ENCODE results near the gene ASCC1. TPM values are rescaled to one million over a fixed set of nuclear protein-coding genes. Genes with fewer than 3 reads are reported as not detected.

Gene ASCC1
- total and polyA plus RNA-seq, 2 experiments from 2014 or later = 13.7 to 37.2 TPM

- no peaks in the 10 kb centered on the region for H3K27me3 ChIP-seq (ENCODE audit: insufficient read depth)
- DNase-seq (ENCODE audit: low spot score) = peak; percentile 69
- H2AFZ ChIP-seq = peak overlapping the region; percentile 21; the same call in 1 of the 2 replicates
Observed at GRCh38 chr10:72049969-72050781, 165.9 kb downstream of the ASCC1 start.

More at GRCh38 chr10:72049969-72050781, 165.9 kb downstream of the ASCC1 start:
- Mint-ChIP-seq H3K36me3 (ENCODE audit: low read depth) (no peaks in the 10 kb centered on the region), H3K9me3 (peaks cover 4% of the 10 kb centered on the region; the same call in 1 of the 3 replicates), H3K27me3 (ENCODE audit: insufficient read depth, low read depth, poor library complexity) (peaks cover 6% of the 10 kb centered on the region), H3K4me1 (peaks cover 5% of the 10 kb centered on the region), H3K4me3 (no peak overlapping the region; the same call in 2 of the 3 replicates), H3K27ac (no peak overlapping the region)
- H3K4me3 ChIP-seq = no peak overlapping the region
- H3K27ac ChIP-seq (ENCODE audit: low read depth) = no peak overlapping the region
- no peaks in the 10 kb centered on the region for H3K36me3 ChIP-seq (ENCODE audit: insufficient read depth)
- TF ChIP-seq ZNF114 (CRISPR knock-in tag; IDR thresholded peaks at IDR 0.05) (no peak), CTCF (conservative IDR thresholded peaks at IDR 0.05; ENCODE audit: low read depth in 2 of 2) (no peak), ZNF462 (CRISPR knock-in tag; IDR thresholded peaks at IDR 0.05) (no peak), ZNF331 (CRISPR knock-in tag; IDR thresholded peaks at IDR 0.05; ENCODE audit: low read depth) (no peak), REST (IDR thresholded peaks at IDR 0.05; ENCODE audit: unreplicated experiment) (no peak), NANOG (IDR thresholded peaks at IDR 0.05; ENCODE audit: borderline replicate concordance) (no peak), STAT1 (IDR thresholded peaks at IDR 0.05; ENCODE audit: unreplicated experiment) (no peak), EZH2 (IDR thresholded peaks at IDR 0.05; ENCODE audit: low read depth, unreplicated experiment) (no peak), EZH2phosphoT487 (IDR thresholded peaks at IDR 0.05; ENCODE audit: unreplicated experiment) (no peak), ETS1 (IDR thresholded peaks at IDR 0.05) (no peak), POLR2AphosphoS5 (IDR thresholded peaks at IDR 0.05; ENCODE audit: low read depth) (no peak)
- H3K4me2 ChIP-seq = no peak overlapping the region
- no peaks in the 10 kb centered on the region for H3K9me2 ChIP-seq (ENCODE audit: insufficient read depth)
- ATAC-seq = peak; percentile 84
- H3F3A ChIP-seq (replicated peaks; ENCODE audit: low read depth) = no peaks in the 10 kb centered on the region
- no peaks in the 10 kb centered on the region for H3K79me2 ChIP-seq (replicated peaks; ENCODE audit: insufficient read depth)
- no peaks in the 10 kb centered on the region for H4K20me1 ChIP-seq (replicated peaks; ENCODE audit: insufficient read depth)
- H3K4me1 ChIP-seq (ENCODE audit: insufficient read depth) = no peaks in the 10 kb centered on the region

Measured in GM23338 (cell line).